ENCODE results near the gene DDX39A. TPM values are rescaled to one million over a fixed set of nuclear protein-coding genes. Genes with fewer than 3 reads are reported as not detected.

The DDX39A gene
- total RNA-seq, 3 donors from 2014 or later, result 56.9 to 85.5 (median 66.5) TPM

- Histone ChIP-seq H3K4me1 (ENCODE audit: low read depth) (peaks cover 16% of the 10 kb centered on the region), H3K36me3 (ENCODE audit: low read depth) (no peaks in the 10 kb centered on the region), H3K4me3 (no peak overlapping the region), H3K9me3 (no peaks in the 10 kb centered on the region)
- DNase-seq, result no peak
- intact Hi-C loops (cut with DNase I, micrococcal nuclease), result no loop called here
- no peak for TF ChIP-seq CTCF (IDR thresholded peaks at IDR 0.05)
- no peak for ATAC-seq
Observed at GRCh38 chr19:14371301-14371821, 47.8 kb downstream of the DDX39A start.

GRCh38 chr19:14370940-14371280 lies 48.2 kb downstream of the DDX39A start:
- TF ChIP-seq CTCF (IDR thresholded peaks at IDR 0.05), result no peak
- ATAC-seq, result no peak
- intact Hi-C loops (cut with DNase I, micrococcal nuclease), result no loop called here
- Histone ChIP-seq H3K9me3 (no peaks in the 10 kb centered on the region), H3K4me1 (ENCODE audit: low read depth) (peaks cover 14% of the 10 kb centered on the region), H3K36me3 (ENCODE audit: low read depth) (no peaks in the 10 kb centered on the region), H3K4me3 (no peak overlapping the region)
- no peak for DNase-seq

- Histone ChIP-seq H3K36me3 (ENCODE audit: low read depth) (no peaks in the 10 kb centered on the region), H3K4me1 (ENCODE audit: low read depth) (peaks cover 8% of the 10 kb centered on the region), H3K4me3 (no peak overlapping the region), H3K9me3 (no peaks in the 10 kb centered on the region)
- ATAC-seq, result no peak
- intact Hi-C loops (cut with DNase I, micrococcal nuclease), result no loop called here
- no peak for TF ChIP-seq CTCF (IDR thresholded peaks at IDR 0.05)
- DNase-seq, result no peak
Observed at GRCh38 chr19:14370169-14370939, 48.8 kb downstream of the DDX39A start.

GRCh38 chr19:14369399-14370168 lies 49.6 kb downstream of the DDX39A start:
- Histone ChIP-seq H3K36me3 (ENCODE audit: low read depth) (no peaks in the 10 kb centered on the region), H3K4me1 (ENCODE audit: low read depth) (peaks cover 8% of the 10 kb centered on the region), H3K9me3 (no peaks in the 10 kb centered on the region), H3K4me3 (no peak overlapping the region)
- no peak for TF ChIP-seq CTCF (IDR thresholded peaks at IDR 0.05)
- intact Hi-C loops (cut with DNase I, micrococcal nuclease), result no loop called here
- ATAC-seq, result no peak
- DNase-seq, result peak in 2 of 3 donors; percentile 52 to 72

- Histone ChIP-seq H3K36me3 (ENCODE audit: low read depth) (no peaks in the 10 kb centered on the region), H3K9me3 (no peaks in the 10 kb centered on the region), H3K4me3 (no peak overlapping the region), H3K4me1 (ENCODE audit: low read depth) (peaks cover 8% of the 10 kb centered on the region)
- intact Hi-C loops (cut with DNase I, micrococcal nuclease), result no loop called here
- no peak for TF ChIP-seq CTCF (IDR thresholded peaks at IDR 0.05)
- ATAC-seq, result peak; percentile 24
- no peak for DNase-seq
Observed at GRCh38 chr19:14368011-14368513, 51.1 kb downstream of the DDX39A start.

Measured in mucosa of descending colon (tissue), 3 donors.